ENCODE data around the gene GRPEL1.

GRPEL1 gene

GRCh38 chr4:7052923-7053715 is 14.7 kb downstream of the GRPEL1 start:
- Mint-ChIP-seq H3K9me3 (no peaks in the 10 kb centered on the region), H3K27me3 (no peaks in the 10 kb centered on the region), H3K4me3 (peak overlapping the region; percentile 23), H3K36me3 (ENCODE audit: low read depth) (peaks cover 85% of the 10 kb centered on the region), H3K27ac (peak overlapping the region; percentile 80), H3K4me1 (ENCODE audit: low read depth) (peaks cover 61% of the 10 kb centered on the region)
- intact Hi-C loops (cut with micrococcal nuclease) = no loop called here

GRCh38 chr4:7052313-7052712 is 15.6 kb downstream of the GRPEL1 start:
- peak overlapping the region; percentile 13 for H3K4me3 Mint-ChIP-seq

GRCh38 chr4:7051905-7052304 is 16.0 kb downstream of the GRPEL1 start:
- Mint-ChIP-seq H3K27ac (peak overlapping the region; percentile 80), H3K4me1 (ENCODE audit: low read depth) (peaks cover 64% of the 10 kb centered on the region), H3K27me3 (no peaks in the 10 kb centered on the region), H3K9me3 (no peaks in the 10 kb centered on the region), H3K4me3 (no peak overlapping the region), H3K36me3 (ENCODE audit: low read depth) (peaks cover 84% of the 10 kb centered on the region)
- intact Hi-C loops (cut with micrococcal nuclease) = no loop called here

More at GRCh38 chr4:7052313-7052712, 15.6 kb downstream of the GRPEL1 start:
- intact Hi-C loops (cut with micrococcal nuclease) = no loop called here
- H3K27ac Mint-ChIP-seq = peak overlapping the region; percentile 80
- H3K27me3 Mint-ChIP-seq = no peaks in the 10 kb centered on the region
- peaks cover 81% of the 10 kb centered on the region for H3K36me3 Mint-ChIP-seq (ENCODE audit: low read depth)
- H3K9me3 Mint-ChIP-seq = no peaks in the 10 kb centered on the region
- H3K4me1 Mint-ChIP-seq (ENCODE audit: low read depth) = peaks cover 60% of the 10 kb centered on the region

GRCh38 chr4:7051144-7051495 is 16.7 kb downstream of the GRPEL1 start:
- Mint-ChIP-seq H3K36me3 (ENCODE audit: low read depth) (peaks cover 85% of the 10 kb centered on the region), H3K4me1 (ENCODE audit: low read depth) (peaks cover 72% of the 10 kb centered on the region), H3K4me3 (no peak overlapping the region), H3K27ac (no peak overlapping the region), H3K27me3 (no peaks in the 10 kb centered on the region), H3K9me3 (no peaks in the 10 kb centered on the region)
- intact Hi-C loops (cut with micrococcal nuclease) = no loop called here

GRCh38 chr4:7050481-7051143 is 17.3 kb downstream of the GRPEL1 start:
- H3K4me3 Mint-ChIP-seq = no peak overlapping the region
- H3K27me3 Mint-ChIP-seq = no peaks in the 10 kb centered on the region
- no peaks in the 10 kb centered on the region for H3K9me3 Mint-ChIP-seq
- peaks cover 85% of the 10 kb centered on the region for H3K36me3 Mint-ChIP-seq (ENCODE audit: low read depth)
- H3K27ac Mint-ChIP-seq = no peak overlapping the region
- intact Hi-C loops (cut with micrococcal nuclease) = no loop called here
- H3K4me1 Mint-ChIP-seq (ENCODE audit: low read depth) = peaks cover 77% of the 10 kb centered on the region

- no peak overlapping the region for H3K4me3 Mint-ChIP-seq
- peaks cover 85% of the 10 kb centered on the region for H3K36me3 Mint-ChIP-seq (ENCODE audit: low read depth)
- intact Hi-C loops (cut with micrococcal nuclease) = no loop called here
- no peaks in the 10 kb centered on the region for H3K9me3 Mint-ChIP-seq
- peaks cover 81% of the 10 kb centered on the region for H3K4me1 Mint-ChIP-seq (ENCODE audit: low read depth)
- H3K27ac Mint-ChIP-seq = no peak overlapping the region
- no peaks in the 10 kb centered on the region for H3K27me3 Mint-ChIP-seq
These were observed 18.1 kb downstream of the GRPEL1 start for GRCh38 chr4:7049739-7050138.

- Mint-ChIP-seq H3K27me3 (no peaks in the 10 kb centered on the region), H3K27ac (no peak overlapping the region), H3K36me3 (ENCODE audit: low read depth) (peaks cover 82% of the 10 kb centered on the region), H3K4me3 (no peak overlapping the region), H3K4me1 (ENCODE audit: low read depth) (peaks cover 81% of the 10 kb centered on the region), H3K9me3 (no peaks in the 10 kb centered on the region)
- intact Hi-C loops (cut with micrococcal nuclease) = no loop called here
These were observed 18.6 kb downstream of the GRPEL1 start for GRCh38 chr4:7049295-7049694.

- Mint-ChIP-seq H3K4me1 (ENCODE audit: low read depth) (peaks cover 78% of the 10 kb centered on the region), H3K9me3 (no peaks in the 10 kb centered on the region), H3K27ac (no peak overlapping the region), H3K36me3 (ENCODE audit: low read depth) (peaks cover 80% of the 10 kb centered on the region), H3K4me3 (no peak overlapping the region), H3K27me3 (no peaks in the 10 kb centered on the region)
- intact Hi-C loops (cut with micrococcal nuclease) = no loop called here
These were observed 19.2 kb downstream of the GRPEL1 start for GRCh38 chr4:7048642-7049041.

- Mint-ChIP-seq H3K4me3 (no peak overlapping the region), H3K4me1 (ENCODE audit: low read depth) (peaks cover 67% of the 10 kb centered on the region), H3K27me3 (no peaks in the 10 kb centered on the region), H3K36me3 (ENCODE audit: low read depth) (peaks cover 73% of the 10 kb centered on the region), H3K27ac (no peak overlapping the region), H3K9me3 (no peaks in the 10 kb centered on the region)
- intact Hi-C loops (cut with micrococcal nuclease) = no loop called here
These were observed 20.9 kb downstream of the GRPEL1 start for GRCh38 chr4:7046971-7047370.

- Mint-ChIP-seq H3K4me1 (ENCODE audit: low read depth) (peaks cover 74% of the 10 kb centered on the region), H3K36me3 (ENCODE audit: low read depth) (peaks cover 66% of the 10 kb centered on the region), H3K27ac (no peak overlapping the region), H3K27me3 (no peaks in the 10 kb centered on the region), H3K9me3 (no peaks in the 10 kb centered on the region), H3K4me3 (no peak overlapping the region)
- intact Hi-C loops (cut with micrococcal nuclease) = no loop called here
These were observed 21.6 kb downstream of the GRPEL1 start for GRCh38 chr4:7045961-7046921.

GRCh38 chr4:7045553-7045952 is 22.3 kb downstream of the GRPEL1 start:
- H3K4me3 Mint-ChIP-seq = no peak overlapping the region
- no peaks in the 10 kb centered on the region for H3K27me3 Mint-ChIP-seq
- intact Hi-C loops (cut with micrococcal nuclease) = no loop called here
- H3K36me3 Mint-ChIP-seq (ENCODE audit: low read depth) = peaks cover 59% of the 10 kb centered on the region
- H3K27ac Mint-ChIP-seq = no peak overlapping the region
- H3K9me3 Mint-ChIP-seq = no peaks in the 10 kb centered on the region
- H3K4me1 Mint-ChIP-seq (ENCODE audit: low read depth) = peaks cover 72% of the 10 kb centered on the region

GRCh38 chr4:7044137-7044930 is 23.5 kb downstream of the GRPEL1 start:
- Mint-ChIP-seq H3K27me3 (no peaks in the 10 kb centered on the region), H3K4me3 (peak overlapping the region; percentile 82), H3K9me3 (no peaks in the 10 kb centered on the region), H3K36me3 (ENCODE audit: low read depth) (peaks cover 46% of the 10 kb centered on the region), H3K4me1 (ENCODE audit: low read depth) (peaks cover 60% of the 10 kb centered on the region), H3K27ac (peak overlapping the region; percentile 82)
- intact Hi-C loops (cut with micrococcal nuclease) = no loop called here

Measured in dendritic cell treated with granulocyte-macrophage colony-stimulating factor and Interleukin-4, amounts not matched to agents 40 ng/mL and 50 ng/mL, for 4 days (primary cell).